Endothelial cell of umbilical vein (primary cell): Measurements from ENCODE around the gene MAML3. TPM values are rescaled to one million over a fixed set of nuclear protein-coding genes. Genes with fewer than 3 reads are reported as not detected.

Experiments
- BruUV-seq: library from RNA; stranded (reverse); fragments of 400-500 nt; replicated peaks from 2 replicates; lab custom pipeline; 2021; lab: Mats Ljungman, UMichigan
- CTCF ChIA-PET: fragments of 300-600, 350-600 bp; sonication (Branson Sonifier 250); formaldehyde crosslinking; loops from one replicate; lab custom pipeline; 2021; ENCODE audit warnings: antibody characterized with exemption, inconsistent platforms; lab: Charles Lee
- POLR2A ChIA-PET: fragments of 300-600, 350-600 bp; sonication (Branson Sonifier 250); formaldehyde crosslinking; loops from one replicate; lab custom pipeline; 2021; ENCODE audit warnings: antibody characterized with exemption, inconsistent platforms; lab: Charles Lee
- DNase-seq: peaks from one replicate; pipeline ENCODE4 v3.0.0-alpha.2; 2011; ENCODE audit warnings: low read depth, low spot score
- FAIRE-seq: peaks from 2 replicates; lab custom pipeline; 2011; peaks lifted over from hg19 to GRCh38; lab: Jason Lieb, UNC
- H2AFZ ChIP-seq: 2 replicates; pipeline ENCODE4 v1.6.0; 2012; ENCODE audit warnings: low read depth, low read length, control low read depth, inconsistent platforms
- H3K27ac ChIP-seq: 2 replicates; pipeline ENCODE4 v1.5.1; 2011; ENCODE audit warnings: low read depth, mild to moderate bottlenecking, control low read depth, low read length, moderate library complexity; ENCODE audit not compliant: insufficient read depth
- H3K27me3 ChIP-seq, 2 experiments: 2 replicates each; pipeline versions ENCODE4 v1.6.0 to v1.6.1; 2011; ENCODE audit warnings: low read length in 2 of 2, mixed read lengths in 1 of 2; ENCODE audit not compliant: control insufficient read depth in 2 of 2, insufficient read depth in 2 of 2
- H3K36me3 ChIP-seq, 2 experiments: 2 replicates in 1 of 2; 3 replicates in 1 of 2; pipeline ENCODE4 v1.5.1; 2011; ENCODE audit warnings: low read length in 2 of 2, mild to moderate bottlenecking in 1 of 2, moderate library complexity in 1 of 2; ENCODE audit not compliant: control insufficient read depth in 2 of 2, insufficient read depth in 2 of 2; ENCODE audit errors: extremely low read depth in 1 of 2
- H3K4me1 ChIP-seq: 3 replicates; pipeline ENCODE4 v1.5.1; 2011; ENCODE audit warnings: mild to moderate bottlenecking, low read length; ENCODE audit not compliant: control insufficient read depth, insufficient read depth; ENCODE audit errors: extremely low read depth
- H3K4me2 ChIP-seq: 2 replicates; pipeline ENCODE4 v1.6.1; 2011; ENCODE audit warnings: low read length, control low read depth, mixed read lengths; ENCODE audit not compliant: insufficient read depth
- H3K4me3 ChIP-seq, 3 experiments: fragments of 200-600 bp in 1 of 3; sonication (generic), shearing (Covaris generic) in 1 of 3; replicated peaks in 1 of 3; 2 replicates each; pipeline ENCODE4 v1.5.1; 2011 to 2016; ENCODE audit warnings: control low read depth in 3 of 3, low read length in 3 of 3, mild to moderate bottlenecking in 2 of 3, inconsistent platforms in 1 of 3, low read depth in 1 of 3, moderate library complexity in 1 of 3; ENCODE audit not compliant: insufficient read depth in 1 of 3
- H3K79me2 ChIP-seq: 2 replicates; pipeline ENCODE4 v1.6.0; 2012; ENCODE audit warnings: low read length, inconsistent platforms; ENCODE audit not compliant: control insufficient read depth, insufficient read depth
- H3K9ac ChIP-seq: replicated peaks from 2 replicates; pipeline ENCODE3; 2011; ENCODE audit warnings: low read length, control low read depth; ENCODE audit not compliant: insufficient read depth; ENCODE audit errors: extremely low read depth
- H3K9me1 ChIP-seq: replicated peaks from 3 replicates; pipeline ENCODE4 v1.6.0; 2011; ENCODE audit warnings: mild to moderate bottlenecking, low read length; ENCODE audit not compliant: control insufficient read depth, insufficient read depth; ENCODE audit errors: extremely low read depth
- H3K9me3 ChIP-seq: replicated peaks from 2 replicates; pipeline ENCODE4 v1.5.1; 2012; ENCODE audit warnings: low read length, inconsistent platforms; ENCODE audit not compliant: control insufficient read depth, insufficient read depth
- H4K20me1 ChIP-seq: replicated peaks from 2 replicates; pipeline ENCODE3; 2011; ENCODE audit warnings: mild to moderate bottlenecking, low read length; ENCODE audit not compliant: control insufficient read depth, insufficient read depth; ENCODE audit errors: extremely low read depth
- GATA2 ChIP-seq: IDR thresholded peaks from 2 replicates; pipeline ENCODE4 v1.7.0; 2011; ENCODE audit warnings: low read depth, mild to moderate bottlenecking, moderate library complexity, mixed read lengths, low read length; ENCODE audit not compliant: insufficient read length, insufficient read depth
- POLR2A ChIP-seq: IDR thresholded peaks from 2 replicates; pipeline ENCODE4 v1.6.1; 2012; ENCODE audit warnings: low read depth, mild to moderate bottlenecking, control low read depth, low read length
- POLR2AphosphoS5 ChIP-seq: IDR thresholded peaks from 2 replicates; pipeline ENCODE4 v1.6.1; 2012; ENCODE audit warnings: low read depth, mild to moderate bottlenecking, control low read depth, low read length, moderate library complexity; ENCODE audit not compliant: insufficient read depth
- dilution Hi-C: fragments of 300-500 bp; cut with MboI; formaldehyde crosslinking; loops from one replicate; pipeline ENCODE4 v1.15.0; 2019; ENCODE audit warnings: low sequenced_read_pairs; ENCODE audit not compliant: extremely low pct_ligation_motif_present
- intact Hi-C: fragments of 100-400 bp; cut with micrococcal nuclease; formaldehyde crosslinking; loops from one replicate; pipeline ENCODE4 v1.10.0; 2022
- polyA plus RNA-seq, 4 experiments: library from polyadenylated mRNA; depleted of rRNA in 3 of 4; stranded (reverse) in 3 of 4; unstranded in 1 of 4; fragments of >200 nt; gene quantifications; 2 replicates each; pipeline versions ENCODE4 v1.2.1 to v1.2.3, GENCODE V29; 2011 to 2012; ENCODE audit warnings: missing spikeins in 1 of 4
- total RNA-seq: library from RNA; stranded (reverse); gene quantifications from 2 replicates; pipeline ENCODE4 v1.2.3, GENCODE V29; 2021
- TF ChIP-seq, protein P1 (sequence below), 2 donors: IDR thresholded peaks; 1 replicate in 1 of 2; 2 replicates in 1 of 2; pipeline ENCODE4 v1.5.1; 2011; ENCODE audit warnings: low read length in 2 of 2, mild to moderate bottlenecking in 2 of 2, moderate library complexity in 2 of 2, control low read depth in 1 of 2, inconsistent platforms in 1 of 2, low read depth in 1 of 2; ENCODE audit not compliant: insufficient read depth in 1 of 2; ENCODE audit errors: extremely low read depth in 1 of 2
- TF ChIP-seq, protein P2 (sequence below): IDR thresholded peaks from 2 replicates; pipeline ENCODE4 v1.6.1; 2011; ENCODE audit not compliant: insufficient read depth, insufficient read length

MAML3 gene
- total and polyA plus RNA-seq, 2 donors (not counting 3 experiments of a cell fraction or from before 2014, with no cell fraction given), result 14.0 to 20.3 TPM

- H3K27ac ChIP-seq, result no peak overlapping the region
- DNase-seq, result no peak
- H3K4me1 ChIP-seq, result peaks cover 15% of the 10 kb centered on the region
- no peaks in the 10 kb centered on the region for H4K20me1 ChIP-seq
- no peaks in the 10 kb centered on the region for H3K27me3 ChIP-seq
- BruUV-seq, result no TSS peak
- dilution Hi-C loops (no loop called here), intact Hi-C loops (no loop called here)
- H3K9me1 ChIP-seq, result no peaks in the 10 kb centered on the region
- TF ChIP-seq GATA2 (no peak), POLR2A (no peak), POLR2AphosphoS5 (no peak)
- TF ChIP-seq, protein P1, sequence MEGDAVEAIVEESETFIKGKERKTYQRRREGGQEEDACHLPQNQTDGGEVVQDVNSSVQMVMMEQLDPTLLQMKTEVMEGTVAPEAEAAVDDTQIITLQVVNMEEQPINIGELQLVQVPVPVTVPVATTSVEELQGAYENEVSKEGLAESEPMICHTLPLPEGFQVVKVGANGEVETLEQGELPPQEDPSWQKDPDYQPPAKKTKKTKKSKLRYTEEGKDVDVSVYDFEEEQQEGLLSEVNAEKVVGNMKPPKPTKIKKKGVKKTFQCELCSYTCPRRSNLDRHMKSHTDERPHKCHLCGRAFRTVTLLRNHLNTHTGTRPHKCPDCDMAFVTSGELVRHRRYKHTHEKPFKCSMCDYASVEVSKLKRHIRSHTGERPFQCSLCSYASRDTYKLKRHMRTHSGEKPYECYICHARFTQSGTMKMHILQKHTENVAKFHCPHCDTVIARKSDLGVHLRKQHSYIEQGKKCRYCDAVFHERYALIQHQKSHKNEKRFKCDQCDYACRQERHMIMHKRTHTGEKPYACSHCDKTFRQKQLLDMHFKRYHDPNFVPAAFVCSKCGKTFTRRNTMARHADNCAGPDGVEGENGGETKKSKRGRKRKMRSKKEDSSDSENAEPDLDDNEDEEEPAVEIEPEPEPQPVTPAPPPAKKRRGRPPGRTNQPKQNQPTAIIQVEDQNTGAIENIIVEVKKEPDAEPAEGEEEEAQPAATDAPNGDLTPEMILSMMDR (IDR thresholded peaks at IDR 0.05; ENCODE audit: extremely low read depth in 1 of 2, insufficient read depth in 1 of 2, low read depth in 1 of 2, low read length in 2 of 2), result no peak
- TF ChIP-seq, protein P2, sequence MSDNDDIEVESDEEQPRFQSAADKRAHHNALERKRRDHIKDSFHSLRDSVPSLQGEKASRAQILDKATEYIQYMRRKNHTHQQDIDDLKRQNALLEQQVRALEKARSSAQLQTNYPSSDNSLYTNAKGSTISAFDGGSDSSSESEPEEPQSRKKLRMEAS, result no peak
- ChIA-PET POLR2A (no interaction called here), CTCF (interaction anchor here (1.1 to 2.2 kb wide), 4 partner anchors 11 to 27 kb away, joined by 3 to 5 read pairs (median 4); no protein-coding TSS in a partner anchor)
- no peak overlapping the region for H2AFZ ChIP-seq
- H3K9ac ChIP-seq, result no peak overlapping the region
- no peak overlapping the region for H3K4me3 ChIP-seq
- H3K36me3 ChIP-seq, result no peaks in the 10 kb centered on the region
- no peaks in the 10 kb centered on the region for H3K79me2 ChIP-seq
- no peaks in the 10 kb centered on the region for H3K9me3 ChIP-seq
- H3K4me2 ChIP-seq, result no peak overlapping the region
- no peak for FAIRE-seq
These were observed 191.8 kb downstream of the MAML3 start for GRCh38 chr4:139962130-139962684.
